Measurements from ENCODE around the gene CRIP2.

Gene CRIP2

DNA sequence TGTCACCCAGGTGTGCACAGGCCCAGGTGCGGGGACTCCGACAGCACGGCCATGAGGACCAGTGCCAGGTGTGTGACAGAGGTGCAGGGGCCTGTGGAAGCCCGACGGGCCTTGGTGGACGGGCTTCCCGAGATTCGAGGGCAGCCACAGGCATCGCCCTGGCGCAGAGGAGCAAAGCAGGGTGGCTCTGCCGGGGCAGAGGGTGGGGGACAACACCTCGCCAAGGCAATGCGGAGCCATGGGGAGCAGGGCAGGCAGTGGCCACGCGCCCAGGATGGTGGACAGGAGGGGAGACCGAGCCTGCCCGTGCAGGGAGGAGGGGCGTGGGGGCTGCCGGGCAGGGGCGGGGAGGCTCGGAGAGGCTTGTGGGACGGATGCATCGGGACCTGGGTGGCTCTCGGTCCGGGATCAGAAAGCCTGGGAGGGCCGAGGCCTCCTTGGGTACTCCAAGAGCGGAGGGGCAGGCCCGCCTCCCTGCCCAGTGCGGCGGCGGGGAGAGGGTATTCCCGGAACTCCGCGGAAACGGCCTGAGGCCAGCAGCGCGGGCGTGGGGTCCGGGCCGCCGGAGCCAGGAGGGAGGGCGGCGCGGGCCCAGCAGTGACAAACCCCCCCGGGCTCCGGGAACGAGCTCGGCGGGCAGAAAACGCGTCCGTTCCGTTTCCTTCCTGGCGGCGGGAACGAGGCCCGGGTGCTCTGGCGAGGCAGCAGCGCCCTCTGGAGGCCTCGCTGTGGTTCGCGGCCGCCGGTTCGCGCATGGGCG is 53.4 kb downstream of the CRIP2 start:
- DNase-seq (ENCODE audit: low read depth in 2 of 2): peak; percentile 66 to 69

DNA sequence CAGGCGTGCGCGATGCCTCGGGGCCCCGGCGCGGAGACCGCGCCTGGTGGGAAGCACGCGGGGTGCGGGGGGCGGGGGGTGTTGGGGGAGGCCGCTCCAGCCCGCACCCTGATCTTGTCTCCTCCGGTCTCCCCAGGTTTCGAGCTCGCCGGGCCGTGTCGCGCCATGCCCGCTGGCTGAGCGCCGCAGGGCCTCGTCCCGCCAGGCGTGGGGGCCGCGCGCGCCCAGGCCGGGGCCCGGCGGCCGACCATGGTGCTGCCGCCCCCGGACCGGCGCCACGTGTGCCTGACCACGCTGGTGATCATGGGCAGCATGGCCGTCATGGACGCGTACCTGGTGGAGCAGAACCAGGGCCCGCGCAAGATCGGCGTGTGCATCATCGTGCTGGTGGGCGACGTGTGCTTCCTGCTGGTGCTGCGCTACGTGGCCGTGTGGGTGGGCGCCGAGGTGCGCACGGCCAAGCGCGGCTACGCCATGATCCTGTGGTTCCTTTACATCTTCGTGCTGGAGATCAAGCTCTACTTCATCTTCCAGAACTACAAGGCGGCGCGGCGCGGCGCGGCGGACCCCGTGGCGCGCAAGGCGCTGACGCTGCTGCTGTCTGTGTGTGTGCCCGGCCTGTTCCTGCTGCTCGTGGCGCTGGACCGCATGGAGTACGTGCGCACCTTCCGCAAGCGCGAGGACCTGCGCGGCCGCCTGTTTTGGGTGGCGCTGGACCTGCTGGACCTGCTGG is 54.1 kb downstream of the CRIP2 start:
- peak in 1 of 2 donors; percentile 31 for DNase-seq (ENCODE audit: low read depth in 2 of 2)

DNA sequence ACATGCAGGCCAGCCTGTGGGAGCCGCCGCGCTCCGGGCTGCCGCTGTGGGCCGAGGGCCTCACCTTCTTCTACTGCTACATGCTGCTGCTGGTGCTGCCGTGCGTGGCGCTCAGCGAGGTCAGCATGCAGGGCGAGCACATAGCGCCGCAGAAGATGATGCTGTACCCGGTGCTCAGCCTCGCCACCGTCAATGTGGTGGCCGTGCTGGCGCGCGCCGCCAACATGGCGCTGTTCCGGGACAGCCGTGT is 54.6 kb downstream of the CRIP2 start:
- no peak for DNase-seq (ENCODE audit: low read depth in 2 of 2)
